ENCODE measurements around the gene LPO. TPM values are rescaled to one million over a fixed set of nuclear protein-coding genes. Genes with fewer than 3 reads are reported as not detected.
A peak's percentile ranks its signal among the peaks of the same experiment; 100 is the strongest.

Gene LPO
- total and polyA plus RNA-seq, 9 of the 15 experiments (the other 6 are each of a cell fraction or from before 2014, with no cell fraction given) = 0.07 to 0.11 TPM; not detected in 7

DNA sequence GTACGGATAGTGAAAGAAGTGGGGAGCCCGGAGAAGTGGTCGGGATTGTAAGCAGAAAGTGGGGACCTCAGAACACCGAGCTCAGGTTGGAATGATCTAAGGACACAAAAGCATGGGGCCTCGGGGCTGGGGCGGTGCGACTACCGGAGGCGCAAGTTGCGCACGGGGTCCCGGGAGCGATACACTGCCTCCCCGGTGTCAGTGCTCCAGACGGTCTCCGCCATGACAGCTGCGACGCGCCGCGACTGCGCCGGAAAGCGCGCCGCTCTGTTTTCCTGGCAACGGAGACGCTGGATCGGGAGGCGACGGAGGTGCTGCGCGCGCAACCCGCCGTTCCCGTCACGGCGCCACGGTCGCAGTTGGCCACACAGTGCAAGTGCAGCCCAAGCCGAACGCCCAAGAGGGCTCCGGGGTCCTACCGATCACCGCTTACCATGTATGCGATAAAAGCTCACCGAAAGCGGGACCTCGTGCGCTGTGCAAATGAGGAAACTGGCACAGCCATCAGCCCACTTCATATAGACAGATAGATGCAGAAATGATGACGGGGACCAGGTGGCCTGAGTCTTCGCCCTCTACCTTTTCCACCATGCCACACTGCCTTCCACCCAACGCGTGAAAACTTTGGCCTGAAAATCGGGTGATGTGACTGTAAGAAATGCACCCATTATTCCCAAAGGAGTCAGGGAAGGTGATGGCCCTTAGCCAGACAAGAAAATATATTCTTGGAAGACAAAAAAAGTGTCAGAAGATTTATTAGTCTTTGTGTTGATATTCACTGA lies 19.2 kb upstream of the LPO start, which contains the start of gene MKS1 (continued):
- TF ChIP-seq, protein P1, sequence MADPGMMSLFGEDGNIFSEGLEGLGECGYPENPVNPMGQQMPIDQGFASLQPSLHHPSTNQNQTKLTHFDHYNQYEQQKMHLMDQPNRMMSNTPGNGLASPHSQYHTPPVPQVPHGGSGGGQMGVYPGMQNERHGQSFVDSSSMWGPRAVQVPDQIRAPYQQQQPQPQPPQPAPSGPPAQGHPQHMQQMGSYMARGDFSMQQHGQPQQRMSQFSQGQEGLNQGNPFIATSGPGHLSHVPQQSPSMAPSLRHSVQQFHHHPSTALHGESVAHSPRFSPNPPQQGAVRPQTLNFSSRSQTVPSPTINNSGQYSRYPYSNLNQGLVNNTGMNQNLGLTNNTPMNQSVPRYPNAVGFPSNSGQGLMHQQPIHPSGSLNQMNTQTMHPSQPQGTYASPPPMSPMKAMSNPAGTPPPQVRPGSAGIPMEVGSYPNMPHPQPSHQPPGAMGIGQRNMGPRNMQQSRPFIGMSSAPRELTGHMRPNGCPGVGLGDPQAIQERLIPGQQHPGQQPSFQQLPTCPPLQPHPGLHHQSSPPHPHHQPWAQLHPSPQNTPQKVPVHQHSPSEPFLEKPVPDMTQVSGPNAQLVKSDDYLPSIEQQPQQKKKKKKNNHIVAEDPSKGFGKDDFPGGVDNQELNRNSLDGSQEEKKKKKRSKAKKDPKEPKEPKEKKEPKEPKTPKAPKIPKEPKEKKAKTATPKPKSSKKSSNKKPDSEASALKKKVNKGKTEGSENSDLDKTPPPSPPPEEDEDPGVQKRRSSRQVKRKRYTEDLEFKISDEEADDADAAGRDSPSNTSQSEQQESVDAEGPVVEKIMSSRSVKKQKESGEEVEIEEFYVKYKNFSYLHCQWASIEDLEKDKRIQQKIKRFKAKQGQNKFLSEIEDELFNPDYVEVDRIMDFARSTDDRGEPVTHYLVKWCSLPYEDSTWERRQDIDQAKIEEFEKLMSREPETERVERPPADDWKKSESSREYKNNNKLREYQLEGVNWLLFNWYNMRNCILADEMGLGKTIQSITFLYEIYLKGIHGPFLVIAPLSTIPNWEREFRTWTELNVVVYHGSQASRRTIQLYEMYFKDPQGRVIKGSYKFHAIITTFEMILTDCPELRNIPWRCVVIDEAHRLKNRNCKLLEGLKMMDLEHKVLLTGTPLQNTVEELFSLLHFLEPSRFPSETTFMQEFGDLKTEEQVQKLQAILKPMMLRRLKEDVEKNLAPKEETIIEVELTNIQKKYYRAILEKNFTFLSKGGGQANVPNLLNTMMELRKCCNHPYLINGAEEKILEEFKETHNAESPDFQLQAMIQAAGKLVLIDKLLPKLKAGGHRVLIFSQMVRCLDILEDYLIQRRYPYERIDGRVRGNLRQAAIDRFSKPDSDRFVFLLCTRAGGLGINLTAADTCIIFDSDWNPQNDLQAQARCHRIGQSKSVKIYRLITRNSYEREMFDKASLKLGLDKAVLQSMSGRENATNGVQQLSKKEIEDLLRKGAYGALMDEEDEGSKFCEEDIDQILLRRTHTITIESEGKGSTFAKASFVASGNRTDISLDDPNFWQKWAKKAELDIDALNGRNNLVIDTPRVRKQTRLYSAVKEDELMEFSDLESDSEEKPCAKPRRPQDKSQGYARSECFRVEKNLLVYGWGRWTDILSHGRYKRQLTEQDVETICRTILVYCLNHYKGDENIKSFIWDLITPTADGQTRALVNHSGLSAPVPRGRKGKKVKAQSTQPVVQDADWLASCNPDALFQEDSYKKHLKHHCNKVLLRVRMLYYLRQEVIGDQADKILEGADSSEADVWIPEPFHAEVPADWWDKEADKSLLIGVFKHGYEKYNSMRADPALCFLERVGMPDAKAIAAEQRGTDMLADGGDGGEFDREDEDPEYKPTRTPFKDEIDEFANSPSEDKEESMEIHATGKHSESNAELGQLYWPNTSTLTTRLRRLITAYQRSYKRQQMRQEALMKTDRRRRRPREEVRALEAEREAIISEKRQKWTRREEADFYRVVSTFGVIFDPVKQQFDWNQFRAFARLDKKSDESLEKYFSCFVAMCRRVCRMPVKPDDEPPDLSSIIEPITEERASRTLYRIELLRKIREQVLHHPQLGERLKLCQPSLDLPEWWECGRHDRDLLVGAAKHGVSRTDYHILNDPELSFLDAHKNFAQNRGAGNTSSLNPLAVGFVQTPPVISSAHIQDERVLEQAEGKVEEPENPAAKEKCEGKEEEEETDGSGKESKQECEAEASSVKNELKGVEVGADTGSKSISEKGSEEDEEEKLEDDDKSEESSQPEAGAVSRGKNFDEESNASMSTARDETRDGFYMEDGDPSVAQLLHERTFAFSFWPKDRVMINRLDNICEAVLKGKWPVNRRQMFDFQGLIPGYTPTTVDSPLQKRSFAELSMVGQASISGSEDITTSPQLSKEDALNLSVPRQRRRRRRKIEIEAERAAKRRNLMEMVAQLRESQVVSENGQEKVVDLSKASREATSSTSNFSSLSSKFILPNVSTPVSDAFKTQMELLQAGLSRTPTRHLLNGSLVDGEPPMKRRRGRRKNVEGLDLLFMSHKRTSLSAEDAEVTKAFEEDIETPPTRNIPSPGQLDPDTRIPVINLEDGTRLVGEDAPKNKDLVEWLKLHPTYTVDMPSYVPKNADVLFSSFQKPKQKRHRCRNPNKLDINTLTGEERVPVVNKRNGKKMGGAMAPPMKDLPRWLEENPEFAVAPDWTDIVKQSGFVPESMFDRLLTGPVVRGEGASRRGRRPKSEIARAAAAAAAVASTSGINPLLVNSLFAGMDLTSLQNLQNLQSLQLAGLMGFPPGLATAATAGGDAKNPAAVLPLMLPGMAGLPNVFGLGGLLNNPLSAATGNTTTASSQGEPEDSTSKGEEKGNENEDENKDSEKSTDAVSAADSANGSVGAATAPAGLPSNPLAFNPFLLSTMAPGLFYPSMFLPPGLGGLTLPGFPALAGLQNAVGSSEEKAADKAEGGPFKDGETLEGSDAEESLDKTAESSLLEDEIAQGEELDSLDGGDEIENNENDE (IDR thresholded peaks at IDR 0.05; ENCODE audit: low read depth, low read length) = no peak
- TF ChIP-seq, protein P2, sequence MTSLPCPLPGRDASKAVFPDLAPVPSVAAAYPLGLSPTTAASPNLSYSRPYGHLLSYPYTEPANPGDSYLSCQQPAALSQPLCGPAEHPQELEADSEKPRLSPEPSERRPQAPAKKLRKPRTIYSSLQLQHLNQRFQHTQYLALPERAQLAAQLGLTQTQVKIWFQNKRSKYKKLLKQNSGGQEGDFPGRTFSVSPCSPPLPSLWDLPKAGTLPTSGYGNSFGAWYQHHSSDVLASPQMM (CRISPR knock-in tag; IDR thresholded peaks at IDR 0.05) = no peak
- TF ChIP-seq ZFX (CRISPR knock-in tag; IDR thresholded peaks at IDR 0.05) (peak; percentile 71), ILK (tag; IDR thresholded peaks at IDR 0.05; ENCODE audit: borderline replicate concordance, low read depth) (no peak), JUND (IDR thresholded peaks at IDR 0.05; ENCODE audit: borderline replicate concordance, low read depth, low read length) (no peak), JUND (tag; IDR thresholded peaks at IDR 0.05; ENCODE audit: borderline replicate concordance, low read depth, low read length) (no peak; the same call in 2 of the 3 replicates), RFX5 (IDR thresholded peaks at IDR 0.05; ENCODE audit: low read depth, low read length) (no peak), HEY1 (CRISPR knock-in tag; IDR thresholded peaks at IDR 0.05; ENCODE audit: borderline replicate concordance) (no peak), XRCC4 (IDR thresholded peaks at IDR 0.05; ENCODE audit: extremely low read depth, insufficient read depth, insufficient read length) (no peak)
- TF ChIP-seq, protein P3, sequence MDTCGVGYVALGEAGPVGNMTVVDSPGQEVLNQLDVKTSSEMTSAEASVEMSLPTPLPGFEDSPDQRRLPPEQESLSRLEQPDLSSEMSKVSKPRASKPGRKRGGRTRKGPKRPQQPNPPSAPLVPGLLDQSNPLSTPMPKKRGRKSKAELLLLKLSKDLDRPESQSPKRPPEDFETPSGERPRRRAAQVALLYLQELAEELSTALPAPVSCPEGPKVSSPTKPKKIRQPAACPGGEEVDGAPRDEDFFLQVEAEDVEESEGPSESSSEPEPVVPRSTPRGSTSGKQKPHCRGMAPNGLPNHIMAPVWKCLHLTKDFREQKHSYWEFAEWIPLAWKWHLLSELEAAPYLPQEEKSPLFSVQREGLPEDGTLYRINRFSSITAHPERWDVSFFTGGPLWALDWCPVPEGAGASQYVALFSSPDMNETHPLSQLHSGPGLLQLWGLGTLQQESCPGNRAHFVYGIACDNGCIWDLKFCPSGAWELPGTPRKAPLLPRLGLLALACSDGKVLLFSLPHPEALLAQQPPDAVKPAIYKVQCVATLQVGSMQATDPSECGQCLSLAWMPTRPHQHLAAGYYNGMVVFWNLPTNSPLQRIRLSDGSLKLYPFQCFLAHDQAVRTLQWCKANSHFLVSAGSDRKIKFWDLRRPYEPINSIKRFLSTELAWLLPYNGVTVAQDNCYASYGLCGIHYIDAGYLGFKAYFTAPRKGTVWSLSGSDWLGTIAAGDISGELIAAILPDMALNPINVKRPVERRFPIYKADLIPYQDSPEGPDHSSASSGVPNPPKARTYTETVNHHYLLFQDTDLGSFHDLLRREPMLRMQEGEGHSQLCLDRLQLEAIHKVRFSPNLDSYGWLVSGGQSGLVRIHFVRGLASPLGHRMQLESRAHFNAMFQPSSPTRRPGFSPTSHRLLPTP (IDR thresholded peaks at IDR 0.05; ENCODE audit: borderline replicate concordance, extremely low read depth, insufficient read length) = no peak

All from K562 (cell line).